Activated T-cell treated with anti-CD3 and anti-CD28 coated beads, Interleukin-2, amount 50 U/mL, for 4 hours (primary cell): Measurements from ENCODE around the gene EPHA8. TPM values are rescaled to one million over a fixed set of nuclear protein-coding genes. Genes with fewer than 3 reads are reported as not detected.

Source experiments
- total RNA-seq, 3 donors: library from RNA; stranded (reverse); gene quantifications; one replicate each; pipeline ENCODE4 v1.2.1, GENCODE V29; 2021

The EPHA8 gene
- total RNA-seq, 3 donors from 2014 or later, result not detected

Other genes starting within 250 kb of the EPHA8 start
- 10 to 100 TPM; 21.4 to 24.8 (median 24.5) TPM for gene ZBTB40, start 111.6 kb upstream of the EPHA8 start, total RNA-seq
- gene C1QA, start 73.1 kb downstream of the EPHA8 start, total RNA-seq, result under 1 TPM in 2 of 3 donors, not detected in 1; 0.38 to 0.95 TPM
- gene C1QC, start 80.1 kb downstream of the EPHA8 start, total RNA-seq, result under 1 TPM; 0.38 to 0.74 (median 0.68) TPM
- gene C1QB, start 89.7 kb downstream of the EPHA8 start, total RNA-seq, result under 1 TPM; 0.43 to 0.65 (median 0.45) TPM
- gene EPHB2, start 147.3 kb downstream of the EPHA8 start, total RNA-seq, result under 1 TPM; 0.15 to 0.68 (median 0.16) TPM